Left renal cortex interstitium (tissue), 4 donors: ENCODE data around the gene STIM2. TPM values are rescaled to one million over a fixed set of nuclear protein-coding genes. Genes with fewer than 3 reads are reported as not detected.

Experiments
- DNase-seq, 4 donors: peaks; one replicate each; pipeline ENCODE4 v3.0.0-alpha.2; 2013; ENCODE audit warnings: low read depth in 4 of 4, low spot score in 2 of 4, missing footprints in 1 of 4
- polyA plus RNA-seq, 4 donors: library from polyadenylated mRNA; unstranded; fragments of 120-200 nt; gene quantifications; one replicate each; pipeline ENCODE4 v1.2.1, GENCODE V29; 2013; ENCODE audit not compliant: insufficient read length in 4 of 4

STIM2 gene
- polyA plus RNA-seq, 4 donors = 30.2 to 45.4 (median 40.7) TPM

- DNase-seq = no peak
These were observed 36.0 kb downstream of the STIM2 start for GRCh38 chr4:26896636-26897035.

GRCh38 chr4:26899991-26900390 is 39.4 kb downstream of the STIM2 start:
- DNase-seq = no peak

- DNase-seq = no peak
These were observed 40.1 kb downstream of the STIM2 start for GRCh38 chr4:26900765-26901164.

- no peak for DNase-seq
These were observed 44.5 kb downstream of the STIM2 start for GRCh38 chr4:26905172-26905571.

- no peak for DNase-seq
These were observed 47.3 kb downstream of the STIM2 start for GRCh38 chr4:26907731-26908599.

- DNase-seq = no peak
These were observed 48.7 kb downstream of the STIM2 start for GRCh38 chr4:26909369-26909768.

- DNase-seq = no peak
These were observed 50.6 kb downstream of the STIM2 start for GRCh38 chr4:26911254-26911653.

GRCh38 chr4:26912069-26912468 is 51.4 kb downstream of the STIM2 start:
- DNase-seq = no peak

GRCh38 chr4:26912810-26913209 is 52.2 kb downstream of the STIM2 start:
- no peak for DNase-seq

- no peak for DNase-seq
These were observed 55.6 kb downstream of the STIM2 start for GRCh38 chr4:26916195-26916594.

GRCh38 chr4:26930964-26931363 is 70.3 kb downstream of the STIM2 start:
- no peak for DNase-seq

GRCh38 chr4:26931451-26931850 is 70.8 kb downstream of the STIM2 start:
- DNase-seq = no peak

- no peak for DNase-seq
These were observed 71.3 kb downstream of the STIM2 start for GRCh38 chr4:26931966-26932365.

GRCh38 chr4:26935397-26935796 is 74.8 kb downstream of the STIM2 start:
- DNase-seq = no peak

- no peak for DNase-seq
These were observed 75.8 kb downstream of the STIM2 start for GRCh38 chr4:26936284-26937065.

GRCh38 chr4:26937139-26937538 is 76.5 kb downstream of the STIM2 start:
- DNase-seq = no peak

- no peak for DNase-seq
These were observed 76.9 kb downstream of the STIM2 start for GRCh38 chr4:26937567-26937966.

GRCh38 chr4:26938516-26938915 is 77.9 kb downstream of the STIM2 start:
- DNase-seq = no peak

- DNase-seq = no peak
These were observed 81.3 kb downstream of the STIM2 start for GRCh38 chr4:26941951-26942350.

GRCh38 chr4:26942871-26943270 is 82.2 kb downstream of the STIM2 start:
- no peak for DNase-seq

GRCh38 chr4:26943391-26943790 is 82.8 kb downstream of the STIM2 start:
- DNase-seq = no peak

GRCh38 chr4:26945794-26946193 is 85.2 kb downstream of the STIM2 start:
- DNase-seq = no peak
